Activated CD4-positive, alpha-beta memory T cell treated with anti-CD3 and anti-CD28 coated beads, Interleukin-2, amount 10 ng/mL, durations not matched to agents 7 days and 5 days (primary cell): ENCODE measurements around the gene DCLK1. TPM values are rescaled to one million over a fixed set of nuclear protein-coding genes. Genes with fewer than 3 reads are reported as not detected.

Experiments
- CTCF ChIA-PET: fragments of 350-600 bp; sonication (Branson Sonifier 250); formaldehyde crosslinking; loops from one replicate; lab custom pipeline; 2021; ENCODE audit warnings: antibody characterized with exemption, inconsistent platforms; lab: Charles Lee
- POLR2A ChIA-PET: fragments of 350-600 bp; sonication (Branson Sonifier 250); formaldehyde crosslinking; loops from one replicate; lab custom pipeline; 2021; ENCODE audit warnings: antibody characterized with exemption; lab: Charles Lee
- DNase-seq: peaks from one replicate; pipeline ENCODE4 v3.0.0-alpha.2; 2020
- H3K27ac Mint-ChIP-seq: one replicate; pipeline ENCODE4 v1.8.0; 2021; ENCODE audit warnings: mild to moderate bottlenecking, mixed read lengths
- H3K27me3 Mint-ChIP-seq: one replicate; pipeline ENCODE4 v1.8.0; 2021; ENCODE audit warnings: mixed read lengths
- H3K36me3 Mint-ChIP-seq: one replicate; pipeline ENCODE4 v1.8.0; 2021; ENCODE audit warnings: low read depth, mixed read lengths
- H3K4me1 Mint-ChIP-seq: one replicate; pipeline ENCODE4 v1.8.0; 2021; ENCODE audit warnings: mixed read lengths
- H3K4me3 Mint-ChIP-seq: one replicate; pipeline ENCODE4 v1.8.0; 2021; ENCODE audit warnings: mild to moderate bottlenecking, mixed read lengths
- H3K9me3 Mint-ChIP-seq: one replicate; pipeline ENCODE4 v1.8.0; 2021; ENCODE audit warnings: mixed read lengths
- total RNA-seq, 2 experiments: library from RNA; stranded (reverse); gene quantifications; one replicate each; pipeline ENCODE4 v1.2.3, GENCODE V29; 2021

Gene DCLK1
- total RNA-seq, 2 experiments from 2014 or later: not detected

- Mint-ChIP-seq H3K4me1 (no peaks in the 10 kb centered on the region), H3K36me3 (no peaks in the 10 kb centered on the region), H3K4me3 (no peak overlapping the region), H3K9me3 (no peaks in the 10 kb centered on the region), H3K27ac (no peak overlapping the region), H3K27me3 (no peaks in the 10 kb centered on the region)
- ChIA-PET POLR2A (no interaction called here), CTCF (no interaction called here)
- no peak for DNase-seq
These were observed 173.9 kb downstream of the DCLK1 start for GRCh38 chr13:35957241-35957731.

GRCh38 chr13:35956074-35956473 lies 175.1 kb downstream of the DCLK1 start:
- ChIA-PET POLR2A (no interaction called here), CTCF (no interaction called here)
- Mint-ChIP-seq H3K27me3 (no peaks in the 10 kb centered on the region), H3K4me1 (no peaks in the 10 kb centered on the region), H3K36me3 (no peaks in the 10 kb centered on the region), H3K4me3 (no peak overlapping the region), H3K27ac (no peak overlapping the region), H3K9me3 (no peaks in the 10 kb centered on the region)
- no peak for DNase-seq

GRCh38 chr13:35954207-35954560 lies 177.0 kb downstream of the DCLK1 start:
- no peaks in the 10 kb centered on the region for H3K4me1 Mint-ChIP-seq
- ChIA-PET CTCF (no interaction called here), POLR2A (no interaction called here)
- no peak overlapping the region for H3K4me3 Mint-ChIP-seq
- H3K9me3 Mint-ChIP-seq: no peaks in the 10 kb centered on the region
- no peaks in the 10 kb centered on the region for H3K27me3 Mint-ChIP-seq
- no peak overlapping the region for H3K27ac Mint-ChIP-seq
- H3K36me3 Mint-ChIP-seq: no peaks in the 10 kb centered on the region
- DNase-seq: no peak

- DNase-seq: no peak
- Mint-ChIP-seq H3K27me3 (no peaks in the 10 kb centered on the region), H3K4me1 (no peaks in the 10 kb centered on the region), H3K9me3 (no peaks in the 10 kb centered on the region), H3K4me3 (no peak overlapping the region), H3K27ac (no peak overlapping the region), H3K36me3 (no peaks in the 10 kb centered on the region)
- CTCF ChIA-PET: no interaction called here
- POLR2A ChIA-PET: no interaction called here
These were observed 177.5 kb downstream of the DCLK1 start for GRCh38 chr13:35953537-35954206.

GRCh38 chr13:35947315-35947714 lies 183.9 kb downstream of the DCLK1 start:
- Mint-ChIP-seq H3K9me3 (peaks cover 2% of the 10 kb centered on the region), H3K27me3 (no peaks in the 10 kb centered on the region), H3K4me1 (no peaks in the 10 kb centered on the region), H3K27ac (no peak overlapping the region), H3K4me3 (no peak overlapping the region), H3K36me3 (no peaks in the 10 kb centered on the region)
- ChIA-PET CTCF (no interaction called here), POLR2A (no interaction called here)
- no peak for DNase-seq

- POLR2A ChIA-PET: no interaction called here
- Mint-ChIP-seq H3K36me3 (no peaks in the 10 kb centered on the region), H3K4me1 (no peaks in the 10 kb centered on the region), H3K27me3 (no peaks in the 10 kb centered on the region), H3K27ac (no peak overlapping the region), H3K4me3 (no peak overlapping the region), H3K9me3 (peaks cover 2% of the 10 kb centered on the region)
- CTCF ChIA-PET: no interaction called here
- DNase-seq: no peak
These were observed 185.8 kb downstream of the DCLK1 start for GRCh38 chr13:35945368-35945767.

- no peaks in the 10 kb centered on the region for H3K27me3 Mint-ChIP-seq
- DNase-seq: no peak
- H3K36me3 Mint-ChIP-seq: no peaks in the 10 kb centered on the region
- H3K4me3 Mint-ChIP-seq: no peak overlapping the region
- ChIA-PET CTCF (no interaction called here), POLR2A (no interaction called here)
- peaks cover 2% of the 10 kb centered on the region for H3K9me3 Mint-ChIP-seq
- H3K27ac Mint-ChIP-seq: no peak overlapping the region
- H3K4me1 Mint-ChIP-seq: no peaks in the 10 kb centered on the region
These were observed 189.8 kb downstream of the DCLK1 start for GRCh38 chr13:35941374-35941773.

GRCh38 chr13:35940734-35941133 lies 190.4 kb downstream of the DCLK1 start:
- Mint-ChIP-seq H3K9me3 (peaks cover 2% of the 10 kb centered on the region), H3K4me1 (no peaks in the 10 kb centered on the region), H3K27me3 (no peaks in the 10 kb centered on the region), H3K36me3 (no peaks in the 10 kb centered on the region), H3K4me3 (no peak overlapping the region), H3K27ac (no peak overlapping the region)
- ChIA-PET POLR2A (no interaction called here), CTCF (no interaction called here)
- no peak for DNase-seq

GRCh38 chr13:35936246-35936978 lies 194.8 kb downstream of the DCLK1 start:
- CTCF ChIA-PET: no interaction called here
- POLR2A ChIA-PET: no interaction called here

GRCh38 chr13:35930665-35931631 lies 200.2 kb downstream of the DCLK1 start:
- DNase-seq: no peak
- ChIA-PET CTCF (no interaction called here), POLR2A (no interaction called here)
- Mint-ChIP-seq H3K4me1 (no peaks in the 10 kb centered on the region), H3K9me3 (peaks cover 12% of the 10 kb centered on the region), H3K27ac (no peak overlapping the region), H3K36me3 (no peaks in the 10 kb centered on the region), H3K27me3 (no peaks in the 10 kb centered on the region), H3K4me3 (no peak overlapping the region)

More at GRCh38 chr13:35936246-35936978, 194.8 kb downstream of the DCLK1 start:
- no peak overlapping the region for H3K27ac Mint-ChIP-seq
- no peaks in the 10 kb centered on the region for H3K36me3 Mint-ChIP-seq
- no peak overlapping the region for H3K4me3 Mint-ChIP-seq
- DNase-seq: no peak
- no peaks in the 10 kb centered on the region for H3K27me3 Mint-ChIP-seq
- H3K4me1 Mint-ChIP-seq: no peaks in the 10 kb centered on the region
- peaks cover 12% of the 10 kb centered on the region for H3K9me3 Mint-ChIP-seq

GRCh38 chr13:35927567-35928021 lies 203.6 kb downstream of the DCLK1 start:
- H3K9me3 Mint-ChIP-seq: no peaks in the 10 kb centered on the region
- no peaks in the 10 kb centered on the region for H3K27me3 Mint-ChIP-seq
- H3K4me1 Mint-ChIP-seq: no peaks in the 10 kb centered on the region
- no peak for DNase-seq
- ChIA-PET CTCF (no interaction called here), POLR2A (no interaction called here)
- H3K27ac Mint-ChIP-seq: no peak overlapping the region
- no peaks in the 10 kb centered on the region for H3K36me3 Mint-ChIP-seq
- H3K4me3 Mint-ChIP-seq: no peak overlapping the region

- Mint-ChIP-seq H3K9me3 (no peaks in the 10 kb centered on the region), H3K4me1 (no peaks in the 10 kb centered on the region), H3K27ac (no peak overlapping the region), H3K36me3 (no peaks in the 10 kb centered on the region), H3K4me3 (no peak overlapping the region), H3K27me3 (no peaks in the 10 kb centered on the region)
- POLR2A ChIA-PET: no interaction called here
- CTCF ChIA-PET: interaction anchor here (0.5 kb wide), 1 partner anchor 103 kb away, joined by 3 read pairs; no protein-coding TSS in a partner anchor
- no peak for DNase-seq
These were observed 204.2 kb downstream of the DCLK1 start for GRCh38 chr13:35926859-35927530.
